DND-41 (cell line): ENCODE measurements around the gene CYCS.
"Not testable (repeated sequence)": the region's sequence is repeated elsewhere in the genome, so short reads cannot be mapped to it uniquely, and the experiment has no call there.

ENCODE experiments used
- ATAC-seq: fragments of 200-7000 bp; cut with Tn5 transposase; 3 replicates; pipeline ENCODE4 v1.9.1; 2021; ENCODE audit warnings: low read depth; ENCODE audit not compliant: insufficient read depth
- DNase-seq: peaks from one replicate; pipeline ENCODE4 v3.0.0-alpha.2; 2020
- H2AFZ ChIP-seq: 2 replicates; pipeline ENCODE4 v1.6.0; 2012; ENCODE audit warnings: low read depth, low read length
- H3K27ac ChIP-seq: 2 replicates; pipeline ENCODE4 v1.5.1; 2012; ENCODE audit warnings: low read length, inconsistent platforms
- H3K27me3 ChIP-seq: fragments of 200-600 bp; sonication (generic); 2 replicates; pipeline ENCODE4 v1.6.0; 2012; ENCODE audit warnings: low read length, mild to moderate bottlenecking, inconsistent platforms; ENCODE audit not compliant: insufficient read depth, poor library complexity
- H3K36me3 ChIP-seq: 2 replicates; pipeline ENCODE4 v1.5.1; 2012; ENCODE audit warnings: low read length, inconsistent platforms; ENCODE audit not compliant: insufficient read depth
- H3K4me1 ChIP-seq: 2 replicates; pipeline ENCODE4 v1.5.1; 2012; ENCODE audit warnings: mild to moderate bottlenecking, low read length; ENCODE audit not compliant: insufficient read depth
- H3K4me2 ChIP-seq: 2 replicates; pipeline ENCODE4 v1.6.0; 2012; ENCODE audit warnings: mild to moderate bottlenecking, moderate library complexity, low read length, inconsistent platforms; ENCODE audit not compliant: insufficient read depth
- H3K4me3 ChIP-seq, 2 experiments: fragments of 200-600 bp in 1 of 2; shearing (Covaris generic) in 1 of 2; 2 replicates each; pipeline ENCODE4 v1.5.1; 2012 to 2016; ENCODE audit warnings: inconsistent platforms in 2 of 2, low read length in 2 of 2, mild to moderate bottlenecking in 2 of 2, low read depth in 1 of 2, moderate library complexity in 1 of 2
- H3K79me2 ChIP-seq: 2 replicates; pipeline ENCODE4 v1.6.0; 2012; ENCODE audit warnings: low read length, inconsistent platforms; ENCODE audit not compliant: insufficient read depth
- H3K9ac ChIP-seq: 2 replicates; pipeline ENCODE4 v1.6.0; 2012; ENCODE audit warnings: low read depth, mild to moderate bottlenecking, inconsistent platforms, low read length, moderate library complexity
- H3K9me3 ChIP-seq: 2 replicates; pipeline ENCODE4 v1.5.1; 2012; ENCODE audit warnings: low read length, moderate library complexity, mild to moderate bottlenecking, inconsistent platforms; ENCODE audit not compliant: insufficient read depth, severe bottlenecking
- H4K20me1 ChIP-seq: 2 replicates; pipeline ENCODE4 v1.6.0; 2012; ENCODE audit warnings: low read length; ENCODE audit not compliant: insufficient read depth
- EZH2 ChIP-seq: IDR thresholded peaks from 3 replicates; pipeline ENCODE4 v1.6.1; 2012; ENCODE audit warnings: borderline replicate concordance, low read depth, mild to moderate bottlenecking, moderate library complexity, low read length, inconsistent platforms; ENCODE audit not compliant: severe bottlenecking
- TF ChIP-seq, protein P1 (sequence below): IDR thresholded peaks from 2 replicates; pipeline ENCODE4 v1.5.1; 2012; ENCODE audit warnings: borderline replicate concordance, low read length, moderate library complexity, mild to moderate bottlenecking; ENCODE audit not compliant: poor library complexity, severe bottlenecking; ENCODE audit errors: extremely low read depth

CYCS gene

DNA sequence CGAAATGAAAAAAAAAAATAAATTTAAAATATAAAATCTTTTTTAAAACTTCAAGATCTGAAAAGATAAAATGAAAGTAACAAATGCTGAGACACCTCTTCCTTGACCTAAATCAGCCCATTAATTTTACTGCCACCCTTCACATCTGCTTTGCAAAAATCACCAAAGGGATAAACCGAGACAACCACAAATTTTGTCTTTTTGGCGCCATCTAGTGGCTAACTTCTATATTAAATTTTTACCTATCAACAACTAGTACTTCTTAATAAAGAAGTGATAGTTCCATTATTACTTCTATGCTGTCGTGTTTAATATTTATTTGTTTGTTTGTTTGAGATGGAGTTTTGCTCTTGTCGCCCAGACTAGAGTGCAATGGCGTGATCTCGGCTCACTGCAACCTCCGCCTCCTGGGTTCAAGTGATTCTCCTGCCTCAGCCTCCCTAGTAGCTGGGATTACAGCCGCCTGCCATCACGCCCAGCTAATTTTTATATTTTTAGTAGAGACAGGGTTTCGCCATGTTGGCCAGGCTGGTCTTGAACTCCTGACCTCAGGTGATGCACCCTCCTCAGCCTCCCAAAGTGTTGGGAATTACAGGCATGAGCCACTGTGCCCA is 35.0 kb upstream of the CYCS start:
- H3K9ac ChIP-seq, H3K27me3 ChIP-seq, H4K20me1 ChIP-seq, H3K27ac ChIP-seq, H3K4me2 ChIP-seq, H3K4me1 ChIP-seq, H3K36me3 ChIP-seq, H3K4me3 ChIP-seq, H3K9me3 ChIP-seq, H2AFZ ChIP-seq, H3K79me2 ChIP-seq: not testable (repeated sequence)
- DNase-seq, result peak; percentile 16
- TF ChIP-seq, protein P1, sequence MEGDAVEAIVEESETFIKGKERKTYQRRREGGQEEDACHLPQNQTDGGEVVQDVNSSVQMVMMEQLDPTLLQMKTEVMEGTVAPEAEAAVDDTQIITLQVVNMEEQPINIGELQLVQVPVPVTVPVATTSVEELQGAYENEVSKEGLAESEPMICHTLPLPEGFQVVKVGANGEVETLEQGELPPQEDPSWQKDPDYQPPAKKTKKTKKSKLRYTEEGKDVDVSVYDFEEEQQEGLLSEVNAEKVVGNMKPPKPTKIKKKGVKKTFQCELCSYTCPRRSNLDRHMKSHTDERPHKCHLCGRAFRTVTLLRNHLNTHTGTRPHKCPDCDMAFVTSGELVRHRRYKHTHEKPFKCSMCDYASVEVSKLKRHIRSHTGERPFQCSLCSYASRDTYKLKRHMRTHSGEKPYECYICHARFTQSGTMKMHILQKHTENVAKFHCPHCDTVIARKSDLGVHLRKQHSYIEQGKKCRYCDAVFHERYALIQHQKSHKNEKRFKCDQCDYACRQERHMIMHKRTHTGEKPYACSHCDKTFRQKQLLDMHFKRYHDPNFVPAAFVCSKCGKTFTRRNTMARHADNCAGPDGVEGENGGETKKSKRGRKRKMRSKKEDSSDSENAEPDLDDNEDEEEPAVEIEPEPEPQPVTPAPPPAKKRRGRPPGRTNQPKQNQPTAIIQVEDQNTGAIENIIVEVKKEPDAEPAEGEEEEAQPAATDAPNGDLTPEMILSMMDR, result peak; percentile 53
- ATAC-seq, result peak; percentile 74

DNA sequence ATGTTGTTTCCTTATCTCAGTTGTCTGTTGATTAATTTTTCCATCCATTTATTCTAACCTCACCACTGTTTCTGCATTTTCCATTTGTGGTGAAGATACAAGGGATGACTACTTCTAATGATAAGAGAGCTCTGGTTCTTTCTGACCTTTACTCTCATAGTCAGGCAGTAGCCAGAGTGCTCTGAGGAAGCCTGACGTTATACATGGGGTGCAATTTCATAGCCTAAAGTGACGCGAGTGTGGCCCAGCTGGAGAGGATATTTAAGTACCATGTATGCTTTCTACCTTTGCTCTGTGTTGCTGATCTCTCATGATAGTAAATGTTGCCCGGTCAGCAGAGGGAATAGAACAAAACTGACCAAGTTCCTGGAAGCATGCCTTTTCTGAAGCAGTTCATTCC is 33.9 kb upstream of the CYCS start:
- Histone ChIP-seq H3K27ac (no peak overlapping the region), H3K79me2 (no peaks in the 10 kb centered on the region), H3K27me3 (no peaks in the 10 kb centered on the region), H3K4me3 (no peak overlapping the region), H3K9me3 (no peaks in the 10 kb centered on the region), H3K4me1 (no peaks in the 10 kb centered on the region), H3K9ac (no peak overlapping the region), H2AFZ (no peak overlapping the region), H3K36me3 (peaks cover 5% of the 10 kb centered on the region; the same call in 1 of the 2 replicates), H3K4me2 (no peak overlapping the region), H4K20me1 (no peaks in the 10 kb centered on the region)
- ATAC-seq (no peak), DNase-seq (no peak)
- TF ChIP-seq EZH2, result no peak
- TF ChIP-seq, protein P1, result no peak

DNA sequence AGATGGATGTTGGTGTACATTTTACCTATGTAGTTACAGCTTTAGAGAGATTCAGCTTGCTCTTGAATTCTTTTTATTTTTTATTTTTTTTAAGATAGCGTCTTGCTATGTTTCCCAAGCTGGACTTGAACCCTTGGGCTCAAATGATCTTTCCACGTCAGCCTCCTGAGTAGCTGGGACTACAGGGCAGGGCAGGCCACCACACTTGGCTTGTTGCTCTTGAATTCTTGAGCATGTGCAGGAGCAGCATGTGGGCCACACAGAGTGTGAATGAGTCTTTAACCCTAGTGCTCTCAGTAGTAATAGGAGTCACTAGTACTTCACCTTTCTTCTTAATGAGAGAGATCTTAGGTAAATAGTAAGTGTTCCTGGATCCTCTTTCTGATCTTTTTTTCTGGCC is 26.7 kb upstream of the CYCS start:
- ATAC-seq (no peak), DNase-seq (no peak)
- no peak for TF ChIP-seq EZH2
- TF ChIP-seq, protein P1, result no peak
- H4K20me1 ChIP-seq, result no peaks in the 10 kb centered on the region
- no peaks in the 10 kb centered on the region for H3K27me3 ChIP-seq
- no peaks in the 10 kb centered on the region for H3K9me3 ChIP-seq
- no peak overlapping the region for H3K9ac ChIP-seq
- H3K4me1 ChIP-seq, result no peaks in the 10 kb centered on the region
- H3K27ac ChIP-seq, result no peak overlapping the region
- no peak overlapping the region for H3K4me3 ChIP-seq
- H3K79me2 ChIP-seq, result no peaks in the 10 kb centered on the region
- peaks cover 4% of the 10 kb centered on the region; the same call in 1 of the 2 replicates for H3K36me3 ChIP-seq
- H2AFZ ChIP-seq, result no peak overlapping the region
- no peak overlapping the region for H3K4me2 ChIP-seq

DNA sequence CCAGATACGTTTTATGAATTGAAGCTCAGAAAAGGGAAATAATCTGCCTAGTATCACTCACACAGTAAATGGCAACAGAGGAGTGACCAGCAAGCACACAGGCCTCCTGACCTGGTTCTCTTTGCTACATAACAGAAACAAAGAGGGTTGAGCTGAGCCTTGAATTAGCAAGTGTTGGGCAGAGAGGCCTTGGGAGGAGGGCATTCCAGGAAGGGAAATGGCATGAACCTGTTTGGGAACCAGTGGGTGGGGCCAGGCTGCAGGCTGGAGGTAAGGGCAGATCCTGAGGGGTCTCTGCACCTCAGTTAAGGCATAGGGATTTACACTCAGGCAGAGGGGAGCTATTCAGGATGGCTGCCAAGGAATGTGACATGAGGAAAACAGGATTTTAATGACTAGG is 24.8 kb upstream of the CYCS start:
- H3K27ac ChIP-seq, result no peak overlapping the region
- no peaks in the 10 kb centered on the region for H4K20me1 ChIP-seq
- DNase-seq, result no peak
- no peak overlapping the region for H3K4me2 ChIP-seq
- peaks cover 3% of the 10 kb centered on the region; the same call in 1 of the 2 replicates for H3K36me3 ChIP-seq
- H3K79me2 ChIP-seq, result no peaks in the 10 kb centered on the region
- H3K9me3 ChIP-seq, result no peaks in the 10 kb centered on the region
- H3K9ac ChIP-seq, result no peak overlapping the region
- no peaks in the 10 kb centered on the region for H3K27me3 ChIP-seq
- no peaks in the 10 kb centered on the region for H3K4me1 ChIP-seq
- H3K4me3 ChIP-seq, result no peak overlapping the region
- no peak for ATAC-seq
- H2AFZ ChIP-seq, result no peak overlapping the region
- no peak for TF ChIP-seq EZH2
- TF ChIP-seq, protein P1, result no peak
